H1 (cell line): ENCODE measurements around the gene ATP2B1. TPM values are rescaled to one million over a fixed set of nuclear protein-coding genes. Genes with fewer than 3 reads are reported as not detected.

Source experiments
- CBX8 ChIP-seq: fragments of 300-800, 300-1000 bp; sonication (generic); IDR thresholded peaks from 2 replicates; pipeline ENCODE4 v1.7.1; 2016; ENCODE audit warnings: low read depth, low read length, borderline replicate concordance
- CHD2 ChIP-seq: IDR thresholded peaks from 2 replicates; pipeline ENCODE4 v1.6.1; 2012; ENCODE audit warnings: low read length, improper control_type of control experiment
- POLR2AphosphoS5 ChIP-seq: IDR thresholded peaks from 2 replicates; pipeline ENCODE4 v1.6.1; 2011; ENCODE audit warnings: low read depth, low read length
- polyA plus RNA-seq, 7 experiments: library from polyadenylated mRNA; depleted of rRNA in 3 of 7; stranded (reverse) in 5 of 7; unstranded in 2 of 7; fragments of >200 nt in 5 of 7; fragments of 200-250 nt in 2 of 7; gene quantifications; 1 replicate in 5 of 7; 2 replicates in 1 of 7; 4 replicates in 1 of 7; pipeline versions ENCODE4 v1.2.1 to v1.2.3, GENCODE V29; 2011 to 2013; ENCODE audit warnings: missing spikeins in 2 of 7, mixed read lengths in 2 of 7
- total RNA-seq: library from RNA; stranded (reverse); fragmentation: NEBNext Ultra II Directional; extraction: Animal tissue kit (Norgen Biotek cat#: 25700); gene quantifications from 2 replicates; pipeline ENCODE4 v1.2.1, GENCODE V29; 2021

The ATP2B1 gene
- total and polyA plus RNA-seq, 2 of the 8 experiments (the other 6 are each of a cell fraction or from before 2014, with no cell fraction given), result 4.3 to 32.0 TPM

DNA sequence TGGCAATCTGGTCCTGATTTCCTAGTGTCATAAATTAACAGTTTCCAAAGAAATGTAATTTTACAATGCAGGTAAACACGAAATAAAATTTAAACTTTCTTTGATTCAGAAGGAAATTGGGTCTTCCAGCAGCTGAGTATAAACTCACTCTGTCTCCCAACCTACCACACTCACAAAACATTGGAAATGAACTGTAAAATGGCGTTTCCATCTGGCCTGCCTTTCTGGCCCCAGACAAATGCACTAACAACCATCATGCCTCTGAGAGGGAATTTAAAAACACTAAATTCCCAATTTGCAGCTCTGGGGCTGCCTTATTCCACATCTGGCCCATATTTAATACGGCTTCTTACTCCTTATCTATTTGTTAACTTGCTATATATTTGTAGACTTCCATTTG lies 19.3 kb downstream of the ATP2B1 start (continued):
- TF ChIP-seq POLR2AphosphoS5 (no peak), CBX8 (no peak), CHD2 (no peak)
